Limb (tissue), 2 donors: Measurements from ENCODE around the gene PLEKHH1.

Experiments
- DNase-seq, 2 donors: peaks; one replicate each; pipeline ENCODE4 v3.0.0-alpha.2; 2016; ENCODE audit errors: extremely low spot score in 2 of 2

The PLEKHH1 gene

DNA sequence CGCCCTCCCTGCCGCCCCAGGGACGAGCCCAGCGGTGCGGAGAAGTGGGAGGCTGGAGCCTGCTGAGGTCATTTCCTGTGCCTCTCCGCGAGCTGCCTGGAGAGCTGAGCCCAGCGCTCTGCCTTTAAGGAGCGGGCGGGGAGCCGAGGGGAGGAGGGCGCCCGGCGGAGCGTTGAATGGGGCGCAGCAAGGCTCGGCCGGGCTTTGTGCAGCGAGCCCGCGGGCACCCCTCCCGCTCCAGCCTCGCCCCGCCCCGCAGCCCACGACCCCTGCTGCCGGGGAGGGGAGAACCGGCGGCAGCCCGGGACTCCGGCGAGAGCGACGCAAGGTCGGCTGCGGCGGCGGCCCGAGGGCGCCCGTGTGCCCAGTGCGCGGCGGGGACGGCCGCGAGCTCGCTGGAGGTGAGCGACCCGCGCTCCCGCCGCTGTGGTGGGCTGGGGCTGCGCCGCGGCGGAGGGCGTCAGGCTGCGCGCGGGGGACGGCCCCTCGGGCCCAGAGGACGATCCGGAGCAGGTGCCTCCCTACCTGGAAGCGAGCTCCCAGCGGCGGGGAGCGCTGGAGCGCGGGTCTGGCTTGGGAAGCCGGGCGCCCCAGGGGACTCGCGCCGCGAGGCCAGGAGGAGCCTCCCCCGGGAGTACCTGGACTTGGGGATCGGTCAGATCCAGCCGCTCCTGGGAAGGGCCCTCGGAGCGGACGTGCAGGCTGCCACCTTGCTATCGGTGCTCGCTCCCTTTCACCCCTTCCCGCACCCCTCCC lies at the start of gene PLEKHH1:
TSS of gene PLEKHH1 (plus strand) at position 293 of the 756 bp plus-strand sequence. CDS start 8,578 bp downstream, outside the sequence.
- peak; percentile 32 to 80 for DNase-seq

DNA sequence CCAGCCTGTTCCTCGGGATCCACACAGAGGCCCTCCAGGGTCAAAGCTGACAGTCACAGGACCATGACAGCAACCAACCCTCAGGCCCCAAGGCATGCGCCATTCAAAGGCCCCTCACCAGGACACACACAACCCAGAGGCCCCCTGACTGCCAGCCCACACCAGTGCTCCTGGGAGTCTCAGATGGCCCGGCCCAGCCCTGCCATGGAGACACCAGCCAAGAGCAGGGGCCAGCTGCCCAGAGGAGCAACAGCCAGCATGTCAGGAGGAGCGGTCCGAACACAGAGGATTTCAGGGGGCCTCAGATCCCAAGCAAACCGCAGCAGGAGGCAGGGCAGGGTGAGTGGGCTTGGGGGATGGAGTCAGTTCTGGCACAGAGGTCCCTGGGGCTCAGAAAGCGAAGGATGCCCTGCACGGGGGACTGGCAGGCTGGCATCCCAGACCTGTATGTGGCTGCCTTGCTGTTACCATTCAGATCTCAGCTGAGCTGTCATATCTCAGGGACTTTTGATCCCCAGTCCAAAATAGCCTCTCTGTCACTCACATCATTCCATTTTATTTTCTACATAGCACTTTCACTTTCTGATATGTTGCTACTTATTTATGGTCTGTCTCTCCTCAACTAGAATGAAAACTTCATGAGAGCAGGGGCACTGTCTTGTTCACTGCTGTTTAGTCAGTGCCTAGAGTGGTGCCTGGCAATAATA lies 49.4 kb upstream of the PLEKHH1 start:
- no peak for DNase-seq

DNA sequence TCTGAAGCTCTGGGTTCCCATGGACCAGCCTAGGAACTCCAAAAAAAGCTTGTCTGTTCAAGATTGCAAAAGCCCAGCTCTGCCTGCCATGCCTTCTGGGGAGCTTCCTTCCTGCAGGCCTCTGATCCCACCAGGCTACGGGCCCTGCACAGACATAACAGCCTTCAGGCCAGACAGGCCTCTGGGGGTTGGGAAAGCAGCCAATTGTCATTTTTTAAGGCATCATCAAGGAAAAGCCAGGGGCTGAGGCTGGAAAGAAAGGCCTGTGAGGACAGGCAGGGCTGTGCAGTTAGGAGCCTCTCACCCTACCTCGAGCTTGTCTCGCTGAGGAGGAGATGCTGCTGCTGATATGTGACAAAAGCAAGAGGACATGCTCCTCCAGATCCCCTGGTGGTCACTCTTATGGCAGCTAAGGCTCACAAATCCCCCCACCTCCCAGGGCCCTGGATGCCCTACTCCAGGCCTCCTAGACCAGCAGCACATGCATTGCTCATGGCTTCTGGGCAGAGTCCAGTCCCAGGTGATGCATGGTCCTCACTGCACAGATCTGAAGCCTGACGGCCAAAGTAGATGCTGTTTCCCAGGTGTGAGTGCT lies 47.5 kb upstream of the PLEKHH1 start:
- DNase-seq = no peak

DNA sequence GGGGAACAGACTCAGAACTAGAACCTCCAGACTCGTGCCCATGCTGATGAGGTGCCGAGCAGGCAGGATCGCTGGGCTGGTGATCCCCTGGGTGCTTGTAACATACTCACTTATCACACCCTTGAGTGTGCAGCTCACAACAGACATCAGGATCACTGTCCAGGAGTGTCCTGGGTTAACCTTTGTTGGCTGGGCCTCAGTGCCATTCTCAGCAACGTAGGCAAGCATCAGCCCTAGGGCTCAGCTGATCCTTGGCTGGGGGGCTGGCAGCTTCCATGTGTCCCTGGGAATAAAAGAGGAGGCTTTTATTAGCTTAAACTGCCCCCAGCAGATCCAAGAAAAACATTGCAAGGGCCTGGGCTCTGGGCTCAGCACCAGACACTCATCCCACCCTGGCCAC lies 46.2 kb upstream of the PLEKHH1 start:
- DNase-seq = no peak

DNA sequence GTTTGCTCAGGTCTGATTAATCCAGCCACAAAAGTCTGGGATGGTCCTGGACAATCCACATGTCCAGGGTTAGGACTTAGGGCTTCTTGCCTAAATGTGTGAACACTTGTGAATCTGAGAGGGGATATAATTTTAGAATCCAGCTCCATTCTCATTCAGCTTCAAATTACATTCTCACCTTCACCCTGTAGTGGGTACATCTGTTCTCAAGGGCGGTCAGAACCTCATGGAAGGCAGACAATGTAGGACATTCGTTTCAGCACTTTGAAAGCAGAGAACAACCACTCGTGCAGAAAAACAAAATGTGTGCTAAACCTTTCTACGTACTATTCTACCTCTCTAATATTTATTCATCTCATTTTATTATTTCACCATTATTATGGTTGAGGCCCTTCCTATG lies 45.8 kb upstream of the PLEKHH1 start:
- DNase-seq = no peak

DNA sequence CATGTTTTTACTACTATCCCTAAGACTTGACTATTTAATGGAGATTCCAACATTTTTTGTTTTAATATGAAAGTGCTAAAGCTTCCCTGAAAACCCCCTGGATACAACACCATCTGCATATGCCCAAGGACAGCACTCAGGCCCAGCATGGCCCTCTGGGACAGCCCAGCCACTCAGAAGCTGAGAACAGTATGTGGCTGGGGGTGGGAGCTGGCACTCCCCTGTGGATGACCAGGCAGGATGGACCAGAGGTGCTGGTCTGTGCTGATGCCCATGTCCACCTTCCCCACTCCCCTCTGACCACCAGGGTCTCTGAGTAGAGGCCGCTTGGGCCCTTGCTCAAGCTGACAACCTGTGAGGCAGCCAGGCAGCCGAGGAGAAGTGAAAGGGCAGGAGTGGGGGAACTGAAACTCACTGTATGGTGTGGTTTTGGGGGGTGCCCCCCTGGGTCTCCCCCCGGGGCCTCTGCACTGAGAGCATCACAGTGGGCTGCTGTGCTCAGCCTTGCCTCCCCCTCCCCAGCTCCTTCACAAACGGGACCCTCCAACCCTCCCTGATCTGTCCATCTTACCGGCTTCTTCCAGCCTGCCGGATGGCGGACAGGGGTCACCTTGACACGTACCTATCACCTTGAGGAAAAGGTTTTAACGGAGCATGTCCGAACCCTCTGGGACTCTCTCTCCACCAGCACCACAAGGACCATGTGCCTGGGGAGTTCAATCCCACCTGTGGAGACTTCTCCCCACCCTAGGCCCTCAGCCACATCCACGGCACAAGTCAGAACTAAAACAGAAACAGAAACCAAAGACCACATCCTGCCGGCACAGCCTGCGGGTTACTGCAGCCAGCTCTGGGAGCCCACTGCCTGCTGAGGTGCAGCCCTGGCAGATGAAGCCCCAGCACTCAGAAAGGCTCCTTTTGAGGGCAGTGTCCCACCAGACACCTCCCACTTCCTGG lies 44.9 kb upstream of the PLEKHH1 start, which contains the start of gene TMEM229B:
TSS of gene TMEM229B (minus strand) at position 785 of the 957 bp plus-strand sequence. CDS start 14,798 bp downstream, outside the sequence.
- no peak for DNase-seq

DNA sequence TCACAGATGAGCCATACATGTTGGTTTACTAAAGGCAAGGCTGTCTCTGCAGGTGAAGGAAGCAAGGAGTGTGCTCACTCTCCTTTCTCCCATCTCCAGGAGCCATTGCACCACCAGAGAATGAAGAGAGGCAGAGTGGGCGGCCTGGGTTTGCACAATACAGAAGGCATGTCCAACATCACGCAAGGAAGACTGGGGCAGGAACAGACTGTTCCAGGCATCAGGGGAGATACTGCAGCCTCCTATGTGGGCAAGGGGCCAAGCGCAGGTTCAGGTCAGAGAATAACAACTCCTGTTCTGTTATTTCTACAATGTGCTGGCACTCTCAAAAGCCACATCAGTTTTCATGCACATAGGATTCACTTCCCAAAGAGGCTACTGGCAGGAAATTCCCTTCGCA lies 42.9 kb upstream of the PLEKHH1 start:
- no peak for DNase-seq

DNA sequence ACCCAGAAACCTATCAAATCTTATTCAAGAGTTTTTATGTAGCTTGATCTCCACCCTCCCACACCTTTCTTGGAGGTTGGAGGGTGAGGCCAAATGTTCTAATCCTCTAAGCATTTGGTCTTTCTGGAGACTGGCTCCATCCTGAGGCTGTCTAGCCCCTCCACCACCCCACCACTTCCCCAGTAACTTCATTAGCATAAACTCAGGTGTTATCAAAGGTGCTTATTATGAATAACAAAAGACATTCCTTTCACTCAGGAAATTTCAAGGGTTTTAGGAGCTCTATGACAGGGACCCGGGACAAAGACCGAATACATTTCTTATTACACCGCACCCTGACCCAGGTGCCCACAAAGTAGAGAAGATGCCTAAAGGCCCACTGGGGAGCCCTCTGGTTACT lies 41.8 kb upstream of the PLEKHH1 start:
- DNase-seq = no peak

DNA sequence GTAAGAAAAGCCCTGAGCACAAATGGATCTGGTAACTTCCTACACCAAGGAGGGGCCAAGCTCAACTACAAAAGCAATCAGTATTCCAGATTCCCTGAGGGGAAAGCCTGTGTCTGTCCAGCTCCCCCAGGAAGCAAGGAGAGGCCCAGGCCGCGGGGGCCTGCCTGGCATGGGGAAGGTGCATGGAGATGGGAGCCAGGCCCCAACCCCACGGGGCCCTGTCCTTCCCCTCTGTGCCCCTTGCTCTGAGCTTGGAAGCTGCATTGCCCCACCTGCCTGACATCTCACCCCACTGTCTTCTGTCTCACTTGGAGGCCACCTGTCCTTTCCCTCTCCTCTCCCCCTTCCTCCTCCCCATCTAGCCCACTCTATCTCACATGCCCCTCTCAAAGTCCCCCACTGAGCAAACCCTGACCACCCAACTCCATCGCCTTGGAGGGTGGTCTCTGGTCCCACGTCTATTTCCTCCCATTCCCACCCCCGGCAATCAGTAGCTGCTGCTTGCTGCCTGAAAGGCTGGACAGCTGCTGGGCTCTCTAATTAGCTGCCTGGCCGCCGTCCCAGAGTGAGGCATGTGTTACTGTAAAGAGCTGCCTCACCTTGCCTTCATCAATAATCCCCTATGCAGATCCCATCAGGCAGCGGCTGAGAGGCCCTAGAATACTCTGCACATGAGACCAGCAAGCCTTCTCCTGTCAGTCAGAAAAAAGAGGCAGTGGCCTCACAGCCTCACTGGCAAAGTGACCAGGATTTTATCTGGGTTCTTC lies 41.2 kb upstream of the PLEKHH1 start:
- DNase-seq = peak in 1 of 2 donors; percentile 70

DNA sequence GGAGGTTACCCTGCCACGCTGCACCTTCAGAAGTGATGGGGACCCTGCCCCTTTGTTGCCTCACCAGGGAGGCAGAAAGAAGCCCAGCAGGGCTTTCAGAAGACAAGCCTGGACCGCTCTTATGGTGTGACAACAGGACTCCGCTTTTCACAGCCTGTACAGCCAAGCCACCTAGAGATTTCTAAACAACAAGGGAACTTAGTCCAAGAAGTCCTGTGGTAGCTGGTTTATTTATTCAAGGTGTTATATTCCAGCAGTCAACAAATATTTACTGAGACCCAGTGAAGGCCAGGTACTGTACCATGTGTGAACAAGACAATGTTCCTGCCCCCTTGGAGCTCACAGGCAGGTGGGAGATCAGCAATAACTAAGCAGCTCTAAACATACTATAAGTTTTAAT lies 40.6 kb upstream of the PLEKHH1 start:
- DNase-seq = no peak

DNA sequence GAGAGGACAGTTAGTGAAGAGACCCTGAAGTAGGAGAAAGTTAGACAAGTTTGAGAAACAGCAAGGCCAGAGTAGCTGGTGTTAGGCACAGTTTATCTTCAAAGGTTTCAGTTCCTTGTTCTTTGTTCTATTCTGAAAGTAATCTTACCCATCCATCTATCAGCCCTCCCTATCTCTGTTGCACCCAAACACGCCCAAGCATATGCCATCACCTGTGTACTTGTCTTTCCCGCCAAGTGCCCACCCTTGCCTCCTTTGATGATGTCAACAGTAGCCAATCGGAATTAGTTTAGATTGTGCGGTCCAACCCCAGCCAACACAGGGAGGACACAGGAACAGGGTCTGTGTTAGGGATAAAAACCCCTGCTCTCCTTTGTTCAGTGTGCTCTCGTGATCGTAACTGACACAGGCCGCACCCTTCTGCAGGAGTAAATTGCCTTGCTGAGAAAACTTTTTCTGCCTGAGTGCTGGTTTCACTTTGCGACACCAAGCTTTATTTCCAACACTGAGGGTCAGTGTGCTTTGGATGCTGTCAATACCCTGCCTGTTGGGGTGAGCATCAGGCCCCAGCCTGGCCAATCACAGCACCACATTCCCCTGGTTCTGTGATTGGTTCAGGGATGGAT lies 39.9 kb upstream of the PLEKHH1 start:
- DNase-seq = no peak

DNA sequence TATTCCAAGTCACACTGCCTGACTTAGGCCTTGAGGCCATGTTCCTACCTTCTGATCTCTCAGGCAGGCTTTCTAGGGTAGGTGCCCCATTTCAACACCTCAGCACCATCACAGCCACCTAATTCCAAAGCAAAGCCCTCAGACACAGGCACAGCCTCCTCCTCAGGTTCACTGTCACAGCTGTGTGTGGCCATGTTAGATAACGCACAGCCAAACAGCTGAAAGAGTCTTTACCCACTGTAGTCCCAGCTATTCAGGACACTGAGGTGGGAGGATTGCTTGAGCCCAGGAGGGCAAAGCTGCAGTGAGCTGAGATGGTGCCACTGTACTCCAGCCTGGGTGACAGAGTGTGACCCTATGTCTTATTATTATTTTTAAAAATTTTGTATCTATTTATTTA lies 37.3 kb upstream of the PLEKHH1 start:
- no peak for DNase-seq

DNA sequence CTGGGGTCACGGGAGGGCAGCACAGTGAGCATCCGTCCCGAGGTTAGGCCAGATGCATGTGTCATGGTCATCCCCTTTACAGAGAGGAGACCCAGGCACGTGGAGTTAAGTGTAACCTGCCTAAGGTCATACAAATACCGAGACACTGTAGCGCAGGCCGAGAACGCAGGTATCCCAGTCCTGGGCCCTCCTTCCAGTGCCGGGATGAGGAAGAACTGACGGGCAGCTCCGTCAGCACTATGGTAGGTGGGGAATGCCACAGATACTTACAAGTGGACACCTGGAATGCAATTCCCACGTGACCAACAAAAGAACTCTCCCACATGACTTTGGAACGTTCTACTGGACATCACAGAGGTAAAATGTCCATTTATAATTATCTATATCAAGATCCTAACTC lies 35.9 kb upstream of the PLEKHH1 start:
- DNase-seq = no peak

DNA sequence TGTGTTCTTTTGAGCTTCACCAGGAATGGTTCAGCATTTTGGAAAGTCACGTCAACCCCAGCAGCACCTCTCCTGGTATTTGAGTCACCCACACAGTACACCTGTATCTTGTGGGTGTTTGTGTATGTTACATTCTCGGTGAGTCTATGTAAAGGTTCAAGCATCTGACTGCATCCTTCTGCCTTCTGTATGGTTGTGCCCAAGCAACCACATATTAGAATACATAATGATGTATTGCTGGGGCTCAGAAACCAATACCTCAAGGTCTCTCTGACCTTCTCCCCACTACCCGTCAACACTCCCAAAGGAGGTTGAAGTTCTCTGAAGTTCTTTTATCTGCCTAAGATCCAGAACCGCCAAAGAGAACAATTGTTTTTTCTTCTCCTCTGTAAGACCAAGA lies 35.4 kb upstream of the PLEKHH1 start:
- DNase-seq = no peak

DNA sequence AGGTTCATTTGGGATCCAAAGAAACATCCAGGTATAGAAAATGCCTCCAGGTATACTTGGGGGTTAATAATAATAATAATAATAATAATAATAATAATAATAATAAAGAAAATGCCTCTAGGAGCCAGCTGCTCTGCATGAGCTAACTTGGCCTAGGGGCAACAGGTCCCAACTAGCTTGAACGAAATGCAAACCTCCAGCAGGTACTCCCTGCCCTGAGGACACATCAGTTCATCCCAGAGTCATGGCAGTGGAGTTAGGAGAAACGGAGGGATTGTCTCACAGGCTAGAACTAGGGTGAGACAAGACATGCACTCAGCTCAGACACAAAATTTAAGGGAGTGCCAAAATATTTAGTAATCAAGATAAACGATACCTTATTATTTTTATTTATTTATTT lies 32.1 kb upstream of the PLEKHH1 start:
- DNase-seq = no peak

DNA sequence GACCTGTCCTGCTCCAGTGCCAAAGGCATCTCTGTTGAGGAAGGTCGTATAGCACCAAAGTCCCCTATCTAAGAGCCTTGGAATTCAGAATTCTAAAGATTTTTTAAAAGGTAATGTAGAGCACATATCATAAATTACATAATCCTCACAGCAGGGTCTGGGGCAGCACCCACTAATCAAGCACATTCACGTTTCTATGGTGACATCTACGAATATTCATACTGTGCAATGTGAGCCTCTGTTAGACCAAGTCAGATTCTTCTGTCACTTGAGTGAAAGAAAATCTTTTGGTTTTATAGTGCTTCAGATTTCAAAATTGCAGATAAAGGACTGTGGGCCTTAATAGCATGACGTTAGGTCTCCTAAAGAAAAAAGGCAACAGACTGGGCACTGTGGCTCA lies 31.4 kb upstream of the PLEKHH1 start:
- DNase-seq = no peak

DNA sequence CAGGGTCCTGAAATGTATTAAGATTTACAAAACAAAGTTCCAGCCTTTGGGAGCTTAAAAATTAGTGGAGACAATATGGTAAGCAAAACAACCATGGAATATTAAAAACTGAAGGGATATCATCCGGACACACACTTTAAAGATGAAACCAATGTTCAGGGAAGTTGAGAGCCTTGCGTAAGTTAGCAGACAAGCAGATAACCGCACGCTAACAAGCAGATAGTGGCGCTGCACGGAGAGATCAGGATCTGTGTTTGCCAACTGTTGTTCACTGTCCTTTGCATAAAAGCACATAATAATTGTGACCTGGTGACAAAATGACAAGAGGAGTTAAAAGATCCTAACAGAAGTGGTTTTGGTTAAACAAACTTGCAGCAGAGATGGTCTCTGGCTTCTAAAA lies 30.2 kb upstream of the PLEKHH1 start:
- DNase-seq = no peak

DNA sequence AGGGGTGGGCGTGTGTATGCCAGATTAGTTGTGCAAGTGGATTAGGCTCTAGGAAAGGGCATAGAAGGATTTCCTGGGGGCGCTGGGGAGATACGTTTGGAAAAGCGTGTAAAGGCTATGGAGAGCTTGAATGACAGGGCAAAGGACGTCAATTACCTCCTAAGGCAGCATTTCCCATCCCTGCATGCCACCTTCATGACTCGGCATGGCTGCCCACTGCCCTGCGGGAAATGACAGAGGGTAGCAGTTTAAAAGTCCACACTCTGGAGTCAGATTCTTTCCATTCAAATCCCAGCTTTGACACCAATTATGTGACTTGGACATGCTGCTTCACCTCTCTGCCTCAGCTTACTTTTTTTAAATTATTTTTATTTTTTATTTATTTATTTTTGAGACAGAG lies 29.8 kb upstream of the PLEKHH1 start:
- DNase-seq = no peak

DNA sequence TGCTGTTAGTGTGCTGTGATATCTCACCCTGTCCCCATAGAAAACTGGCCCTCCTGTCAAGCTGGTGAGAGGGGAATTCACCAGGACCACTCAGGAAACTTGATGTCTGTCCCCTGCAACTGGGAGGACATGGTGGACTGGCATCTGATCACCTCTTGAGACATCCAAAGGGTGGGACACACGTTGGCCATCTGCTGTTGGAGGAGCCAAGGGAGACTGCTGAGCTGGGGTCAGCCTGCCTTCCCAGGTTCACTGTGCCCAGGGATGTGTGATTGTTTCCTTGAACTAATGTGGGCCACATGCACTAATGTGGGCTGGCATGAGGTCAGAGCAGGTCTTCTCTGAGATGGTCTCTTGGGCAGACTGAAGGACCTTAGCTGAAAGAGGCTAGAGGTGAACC lies 27.8 kb upstream of the PLEKHH1 start:
- DNase-seq = no peak

DNA sequence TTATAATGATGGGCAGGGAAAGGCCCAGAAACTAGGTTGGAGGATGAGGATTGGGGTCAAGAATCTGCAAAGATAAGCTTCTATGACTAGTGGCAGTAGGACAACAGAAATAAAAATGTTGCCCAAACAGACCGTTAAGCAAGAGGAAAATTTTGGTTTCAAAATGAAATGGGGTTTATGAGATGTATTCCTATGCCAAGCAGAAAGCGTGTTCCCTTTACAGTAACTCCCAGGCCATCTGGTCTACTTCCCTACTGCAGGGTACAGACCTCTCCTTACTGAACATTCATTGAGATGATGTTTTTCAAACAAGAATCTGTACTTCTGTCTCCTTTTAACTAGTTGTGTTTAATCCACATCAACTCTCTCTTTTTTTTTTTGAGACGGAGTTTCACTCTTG lies 24.1 kb upstream of the PLEKHH1 start:
- no peak for DNase-seq
